Stimulated activated CD8-positive, alpha-beta memory T cell treated with anti-CD3 and anti-CD28 coated beads, Interleukin-4, amount 100 ng/mL, for 48 hours (primary cell): ENCODE results near the gene SPTLC2.
"Not testable (repeated sequence)": the region's sequence is repeated elsewhere in the genome, so short reads cannot be mapped to it uniquely, and the experiment has no call there.

Source experiments
- DNase-seq: peaks from one replicate; pipeline ENCODE4 v3.0.0-alpha.2; 2020

The SPTLC2 gene

GRCh38 chr14:77585385-77585784 lies 31.1 kb downstream of the SPTLC2 start:
- no peak for DNase-seq

- DNase-seq = no peak
Measured at GRCh38 chr14:77584809-77585208, 31.6 kb downstream of the SPTLC2 start.

- DNase-seq = no peak
Measured at GRCh38 chr14:77583657-77584056, 32.8 kb downstream of the SPTLC2 start.

- DNase-seq = no peak
Measured at GRCh38 chr14:77582511-77582910, 33.9 kb downstream of the SPTLC2 start.

GRCh38 chr14:77580964-77581505 lies 35.4 kb downstream of the SPTLC2 start:
- DNase-seq = no peak

GRCh38 chr14:77580477-77580876 lies 36.0 kb downstream of the SPTLC2 start:
- DNase-seq = no peak

GRCh38 chr14:77579780-77580179 lies 36.7 kb downstream of the SPTLC2 start:
- no peak for DNase-seq

GRCh38 chr14:77579065-77579464 lies 37.4 kb downstream of the SPTLC2 start:
- no peak for DNase-seq

GRCh38 chr14:77574446-77575115 lies 41.9 kb downstream of the SPTLC2 start:
- no peak for DNase-seq

- DNase-seq = no peak
Measured at GRCh38 chr14:77573964-77574363, 42.5 kb downstream of the SPTLC2 start.

- DNase-seq = no peak
Measured at GRCh38 chr14:77570706-77571268, 45.6 kb downstream of the SPTLC2 start.

GRCh38 chr14:77565994-77566305 lies 50.5 kb downstream of the SPTLC2 start:
- DNase-seq = no peak

GRCh38 chr14:77565289-77565993 lies 51.0 kb downstream of the SPTLC2 start:
- no peak for DNase-seq

GRCh38 chr14:77562681-77563080 lies 53.8 kb downstream of the SPTLC2 start:
- no peak for DNase-seq

GRCh38 chr14:77561881-77562280 lies 54.6 kb downstream of the SPTLC2 start:
- no peak for DNase-seq

- no peak for DNase-seq
Measured at GRCh38 chr14:77559381-77559780, 57.1 kb downstream of the SPTLC2 start.

GRCh38 chr14:77557391-77557790 lies 59.0 kb downstream of the SPTLC2 start:
- DNase-seq = no peak

GRCh38 chr14:77556946-77557345 lies 59.5 kb downstream of the SPTLC2 start:
- DNase-seq = no peak

- no peak for DNase-seq
Measured at GRCh38 chr14:77554816-77555599, 61.4 kb downstream of the SPTLC2 start.

GRCh38 chr14:77554207-77554606 lies 62.2 kb downstream of the SPTLC2 start:
- no peak for DNase-seq

GRCh38 chr14:77549451-77549850 lies 67.0 kb downstream of the SPTLC2 start:
- DNase-seq = no peak

- DNase-seq = no peak
Measured at GRCh38 chr14:77547512-77548180, 68.8 kb downstream of the SPTLC2 start.

GRCh38 chr14:77545171-77545570 lies 71.3 kb downstream of the SPTLC2 start:
- DNase-seq = not testable (repeated sequence)
